Measurements from ENCODE around the gene TMEM52.

Gene TMEM52

GRCh38 chr1:1918901-1919303, at the start of gene TMEM52:
Gene TMEM52, minus strand, starts transcription at chr1:1919279. Its CDS starts 14 bp downstream, at chr1:1919265.
- ATAC-seq, result peak; percentile 1; the same call in 2 of the 3 replicates

GRCh38 chr1:1967879-1968278, 48.8 kb upstream of the TMEM52 start:
- no peak for TF ChIP-seq BACH2 (CRISPR knock-in tag; IDR thresholded peaks at IDR 0.05; ENCODE audit: borderline replicate concordance)
- no peak for TF ChIP-seq OSR1 (CRISPR knock-in tag; IDR thresholded peaks at IDR 0.05)
- no peak for TF ChIP-seq ZFP30 (CRISPR knock-in tag; IDR thresholded peaks at IDR 0.05)
- TF ChIP-seq ARNTL (CRISPR knock-in tag; IDR thresholded peaks at IDR 0.05; ENCODE audit: borderline replicate concordance, low read depth), result no peak
- no peak for TF ChIP-seq SNAI2 (CRISPR knock-in tag; IDR thresholded peaks at IDR 0.05)
- TF ChIP-seq CSDC2 (CRISPR knock-in tag; IDR thresholded peaks at IDR 0.05), result no peak
- TF ChIP-seq PPARA (CRISPR knock-in tag; IDR thresholded peaks at IDR 0.05; ENCODE audit: borderline replicate concordance), result no peak
- no peak for TF ChIP-seq ZNF565 (CRISPR knock-in tag; conservative IDR thresholded peaks at IDR 0.05; ENCODE audit: low read depth)
- no peak for TF ChIP-seq TOX (CRISPR knock-in tag; IDR thresholded peaks at IDR 0.05; ENCODE audit: borderline replicate concordance)
- TF ChIP-seq TSHZ2 (CRISPR knock-in tag; IDR thresholded peaks at IDR 0.05), result no peak
- TF ChIP-seq POU6F1 (CRISPR knock-in tag; IDR thresholded peaks at IDR 0.05; ENCODE audit: borderline replicate concordance, low read depth), result no peak
- TF ChIP-seq GLIS3 (CRISPR knock-in tag; IDR thresholded peaks at IDR 0.05), result no peak
- no peak for TF ChIP-seq ZFP3 (CRISPR knock-in tag; IDR thresholded peaks at IDR 0.05)
- no peak for TF ChIP-seq TCF4 (CRISPR knock-in tag; IDR thresholded peaks at IDR 0.05; ENCODE audit: borderline replicate concordance)
- no peak for TF ChIP-seq CREB5 (CRISPR knock-in tag; IDR thresholded peaks at IDR 0.05; ENCODE audit: low read depth)
- no peak for TF ChIP-seq ZNF70 (CRISPR knock-in tag; IDR thresholded peaks at IDR 0.05)
- TF ChIP-seq ZNF8 (CRISPR knock-in tag; IDR thresholded peaks at IDR 0.05), result no peak
- ATAC-seq, result no peak

More at GRCh38 chr1:1918901-1919303, at the start of gene TMEM52:
- TF ChIP-seq PPARA (CRISPR knock-in tag; IDR thresholded peaks at IDR 0.05; ENCODE audit: borderline replicate concordance) (no peak), ARNTL (CRISPR knock-in tag; IDR thresholded peaks at IDR 0.05; ENCODE audit: borderline replicate concordance, low read depth) (no peak), ZNF70 (CRISPR knock-in tag; IDR thresholded peaks at IDR 0.05) (no peak), OSR1 (CRISPR knock-in tag; IDR thresholded peaks at IDR 0.05) (no peak), PATZ1 (CRISPR knock-in tag; IDR thresholded peaks at IDR 0.05; ENCODE audit: borderline replicate concordance) (no peak), ZFP3 (CRISPR knock-in tag; IDR thresholded peaks at IDR 0.05) (no peak)

- ATAC-seq, result no peak
- TF ChIP-seq ZNF70 (CRISPR knock-in tag; IDR thresholded peaks at IDR 0.05), result no peak
- TF ChIP-seq SNAI2 (CRISPR knock-in tag; IDR thresholded peaks at IDR 0.05), result no peak
- no peak for TF ChIP-seq TCF4 (CRISPR knock-in tag; IDR thresholded peaks at IDR 0.05; ENCODE audit: borderline replicate concordance)
- TF ChIP-seq PPARA (CRISPR knock-in tag; IDR thresholded peaks at IDR 0.05; ENCODE audit: borderline replicate concordance), result no peak
- TF ChIP-seq ZFP30 (CRISPR knock-in tag; IDR thresholded peaks at IDR 0.05), result no peak
- no peak for TF ChIP-seq CSDC2 (CRISPR knock-in tag; IDR thresholded peaks at IDR 0.05)
- TF ChIP-seq OSR1 (CRISPR knock-in tag; IDR thresholded peaks at IDR 0.05), result no peak
- no peak for TF ChIP-seq PATZ1 (CRISPR knock-in tag; IDR thresholded peaks at IDR 0.05; ENCODE audit: borderline replicate concordance)
- TF ChIP-seq GLIS3 (CRISPR knock-in tag; IDR thresholded peaks at IDR 0.05), result no peak
- no peak for TF ChIP-seq ISL1 (CRISPR knock-in tag; IDR thresholded peaks at IDR 0.05)
These were observed 48.1 kb upstream of the TMEM52 start for GRCh38 chr1:1967151-1967550.

Measured in SK-N-SH treated with all-trans-retinoic acid at 6 μM for 48 hours (cell line).